T-helper 22 cell (primary cell): ENCODE results near the gene LAPTM5.
"Not testable (repeated sequence)": the region's sequence is repeated elsewhere in the genome, so short reads cannot be mapped to it uniquely, and the experiment has no call there.

Experiments used
- DNase-seq: peaks from one replicate; pipeline ENCODE4 v3.0.0-alpha.2; 2020; ENCODE audit warnings: low read depth

LAPTM5 gene

GRCh38 chr1:30693822-30694221 lies 63.8 kb downstream of the LAPTM5 start:
- DNase-seq: no peak

DNA sequence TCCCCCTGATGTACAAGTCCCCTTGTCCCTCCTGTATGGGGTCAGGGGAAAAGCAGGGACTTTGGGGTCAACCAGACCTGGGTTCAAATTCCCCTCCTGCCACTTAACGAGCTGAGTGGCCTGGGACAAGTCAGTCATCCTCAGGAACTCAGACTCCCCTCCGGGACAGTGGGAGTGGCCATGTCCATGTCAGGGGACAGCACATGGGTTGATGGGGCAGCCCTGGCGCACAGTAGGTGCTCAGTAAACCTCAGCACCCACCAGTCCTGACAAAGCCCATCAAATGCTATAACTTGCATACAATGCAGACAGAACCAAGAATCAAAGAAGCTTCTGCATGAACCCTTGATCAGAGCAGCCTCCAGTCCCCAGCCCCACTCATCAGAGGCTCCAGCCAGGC lies 64.2 kb downstream of the LAPTM5 start:
- DNase-seq: no peak

DNA sequence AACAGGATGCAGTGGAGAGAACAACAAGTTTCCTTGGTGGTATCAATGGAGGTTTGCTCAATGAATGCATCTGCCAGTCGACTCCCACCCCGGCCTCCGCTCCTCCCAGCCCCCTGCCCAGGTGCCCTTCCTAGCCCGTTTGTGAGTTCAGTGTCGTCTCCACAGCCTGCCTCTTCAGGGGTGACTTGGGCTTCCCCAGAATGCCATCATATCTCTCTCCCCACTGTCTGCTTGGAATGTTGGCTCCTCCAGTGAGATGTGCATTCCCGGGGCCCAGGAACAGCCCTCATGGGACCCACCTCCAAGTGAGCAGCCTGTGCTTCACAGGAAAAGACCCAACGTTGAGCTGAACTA lies 64.6 kb downstream of the LAPTM5 start:
- no peak for DNase-seq

DNA sequence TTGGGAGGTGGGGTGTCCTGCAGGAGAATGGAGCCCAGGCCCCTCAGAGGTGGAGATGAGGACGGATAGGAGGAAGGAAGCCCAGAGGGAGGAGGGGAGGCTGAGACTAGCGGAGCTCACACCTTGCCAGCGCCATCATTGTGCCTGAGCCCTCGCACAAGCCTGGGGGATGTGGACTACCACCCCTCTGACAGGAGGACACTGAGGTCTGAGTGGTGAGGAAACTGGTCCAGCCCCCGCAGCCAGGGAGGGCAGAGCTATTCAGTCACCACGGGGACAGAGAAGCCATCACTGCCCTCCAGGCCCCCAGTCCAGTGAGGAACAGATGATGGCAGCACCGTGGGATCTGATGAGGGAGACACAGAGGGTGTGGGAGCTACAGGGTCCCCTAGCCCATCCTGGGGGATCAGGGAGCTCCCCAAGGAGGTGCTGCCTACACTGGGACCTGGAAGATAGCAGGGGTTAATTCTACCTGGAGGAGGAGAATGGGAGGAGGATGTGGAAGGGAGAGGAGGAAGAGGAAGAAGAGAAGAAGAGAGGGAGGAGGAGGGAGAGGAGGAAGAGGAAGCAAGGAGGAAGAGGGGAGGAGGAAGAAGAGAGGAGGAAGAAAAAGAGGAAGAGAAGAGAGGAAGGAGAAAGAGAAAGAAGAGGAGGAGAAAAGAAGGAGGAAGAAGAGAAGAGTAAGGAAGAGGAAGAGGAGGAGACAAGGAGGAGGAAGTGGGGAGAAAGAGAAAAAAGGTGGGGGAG lies 65.2 kb downstream of the LAPTM5 start:
- DNase-seq: no peak

DNA sequence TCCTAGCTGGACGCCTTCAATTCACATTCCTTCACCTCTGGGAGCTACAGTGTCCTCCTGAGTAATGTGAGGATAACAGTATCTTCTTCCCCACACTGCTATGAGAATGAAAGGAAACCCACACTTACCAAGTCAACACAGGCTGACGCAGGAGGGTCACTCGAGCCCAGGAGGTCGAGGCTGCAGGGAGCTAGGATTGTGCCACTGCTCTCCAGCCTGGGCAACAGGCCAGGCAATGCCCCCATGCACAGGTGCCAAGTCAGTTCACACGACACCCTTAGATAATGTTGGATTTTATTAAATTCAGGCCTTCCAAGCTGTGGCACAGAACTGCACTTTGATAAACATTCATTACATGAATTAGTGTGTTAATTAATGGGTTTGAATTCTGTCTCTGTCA lies 66.1 kb downstream of the LAPTM5 start:
- no peak for DNase-seq

DNA sequence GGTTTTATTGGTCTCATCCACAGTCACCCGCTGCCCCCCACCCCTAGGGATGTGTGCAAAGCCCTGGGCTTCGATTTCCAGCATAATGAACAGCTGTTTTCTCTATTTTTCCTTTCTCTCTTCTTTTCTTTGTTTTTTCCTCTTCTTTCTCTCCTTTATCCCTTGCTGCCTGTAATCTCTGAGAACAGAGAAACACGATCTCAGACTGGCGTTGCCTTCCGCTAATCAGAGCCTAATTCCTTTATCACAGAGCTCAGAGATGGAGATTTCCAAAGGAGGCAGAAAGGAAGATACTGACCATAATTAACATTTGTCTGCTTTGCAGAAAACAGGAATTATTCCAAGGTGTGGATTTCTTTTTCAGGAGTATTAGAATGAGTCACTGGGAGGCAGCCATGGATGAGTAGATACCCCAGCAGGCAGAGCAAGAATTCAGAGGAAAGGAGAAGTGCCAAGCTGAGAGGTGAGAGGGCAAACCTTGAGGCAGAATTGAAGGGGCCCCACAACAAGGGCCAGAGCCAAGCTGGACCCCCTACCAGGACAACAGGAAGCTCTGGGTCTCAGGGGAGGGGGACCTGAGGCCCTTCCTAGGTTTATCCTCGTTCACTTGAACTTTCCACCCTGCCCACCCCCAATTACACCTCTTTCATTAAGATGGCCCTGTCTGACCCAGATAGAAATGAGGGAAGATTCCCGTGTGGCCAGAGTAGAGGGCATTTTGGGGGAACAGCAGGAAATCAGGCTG lies 67.5 kb downstream of the LAPTM5 start:
- no peak for DNase-seq

DNA sequence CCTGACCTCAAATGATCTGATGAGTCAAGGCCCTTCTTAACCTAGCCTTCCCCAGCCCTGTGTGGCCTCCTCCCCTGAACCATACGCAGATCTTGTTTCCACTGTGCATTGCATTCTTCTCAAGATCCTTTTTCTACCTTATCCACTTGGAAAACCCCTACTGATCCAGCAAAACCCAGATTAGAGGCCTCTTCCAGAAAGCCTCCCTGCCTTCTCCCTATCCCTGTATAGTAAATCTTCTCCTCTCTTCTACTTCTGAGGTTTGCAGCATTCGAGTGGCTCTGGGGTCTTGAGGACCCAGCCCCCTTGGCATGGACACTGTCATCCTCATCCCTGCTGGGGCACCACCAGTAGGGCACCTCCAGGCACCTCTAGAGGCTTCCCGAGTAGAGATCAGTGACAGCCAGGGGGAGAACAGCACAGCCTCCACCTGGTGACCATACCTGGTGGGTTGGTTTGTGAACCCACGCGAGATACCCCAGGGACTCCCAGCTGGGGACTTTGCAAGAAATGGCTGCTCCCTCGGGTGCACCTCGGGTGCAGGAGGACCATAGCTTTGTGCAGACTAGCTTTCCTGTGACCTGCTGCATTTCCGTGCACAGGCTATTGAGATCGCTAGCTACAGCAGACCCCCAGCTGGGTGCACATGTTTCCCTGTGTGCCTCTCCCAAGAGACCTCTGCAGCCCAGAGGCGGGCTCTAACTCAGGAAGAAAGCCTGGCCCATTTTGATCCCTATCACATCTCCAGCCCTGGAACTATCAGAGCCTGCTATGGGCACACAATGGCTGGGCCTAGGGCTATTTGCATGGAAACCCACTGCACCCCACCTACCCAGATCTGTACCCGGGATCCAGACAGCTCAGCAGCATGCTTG lies 68.4 kb downstream of the LAPTM5 start:
- DNase-seq: no peak

DNA sequence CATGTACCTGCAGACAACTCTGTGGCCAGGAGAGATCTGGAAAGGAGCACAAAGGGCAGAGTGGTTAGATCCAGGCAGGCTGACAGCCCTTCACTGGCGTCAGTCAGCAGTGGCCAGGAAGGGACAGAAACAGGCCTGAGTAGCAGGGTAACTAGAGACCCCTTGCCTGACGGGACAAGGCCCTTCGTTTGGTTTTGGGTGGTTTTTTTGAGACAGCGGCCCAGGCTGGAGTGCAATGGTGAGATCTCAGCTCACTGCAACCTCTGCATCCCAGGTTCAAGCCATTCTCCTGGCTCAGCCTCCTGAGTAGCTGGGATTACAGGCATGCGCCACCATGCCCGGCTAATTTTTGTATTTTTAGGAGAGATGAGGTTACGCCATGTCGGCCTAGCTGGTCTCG lies 69.1 kb downstream of the LAPTM5 start:
- DNase-seq: not testable (repeated sequence)

DNA sequence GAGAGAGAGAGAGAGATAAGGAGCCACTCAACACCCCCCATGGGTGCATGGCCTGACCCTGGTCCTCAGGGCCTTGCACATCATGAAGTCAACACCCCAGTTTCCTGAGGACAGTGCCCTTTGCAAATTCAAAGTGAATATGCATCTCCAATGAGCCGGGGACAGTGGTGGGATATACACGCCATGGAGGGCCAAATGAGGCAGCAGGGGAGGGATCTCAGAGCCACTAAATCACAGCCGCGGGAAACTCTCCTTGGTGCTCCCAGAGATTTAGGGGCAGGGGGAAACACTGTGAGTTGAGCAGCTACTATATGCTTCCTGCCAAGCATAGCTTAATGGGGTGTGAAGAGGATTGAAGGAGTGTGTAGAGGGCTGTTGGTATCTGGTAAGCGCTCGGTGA lies 69.7 kb downstream of the LAPTM5 start:
- DNase-seq: no peak

DNA sequence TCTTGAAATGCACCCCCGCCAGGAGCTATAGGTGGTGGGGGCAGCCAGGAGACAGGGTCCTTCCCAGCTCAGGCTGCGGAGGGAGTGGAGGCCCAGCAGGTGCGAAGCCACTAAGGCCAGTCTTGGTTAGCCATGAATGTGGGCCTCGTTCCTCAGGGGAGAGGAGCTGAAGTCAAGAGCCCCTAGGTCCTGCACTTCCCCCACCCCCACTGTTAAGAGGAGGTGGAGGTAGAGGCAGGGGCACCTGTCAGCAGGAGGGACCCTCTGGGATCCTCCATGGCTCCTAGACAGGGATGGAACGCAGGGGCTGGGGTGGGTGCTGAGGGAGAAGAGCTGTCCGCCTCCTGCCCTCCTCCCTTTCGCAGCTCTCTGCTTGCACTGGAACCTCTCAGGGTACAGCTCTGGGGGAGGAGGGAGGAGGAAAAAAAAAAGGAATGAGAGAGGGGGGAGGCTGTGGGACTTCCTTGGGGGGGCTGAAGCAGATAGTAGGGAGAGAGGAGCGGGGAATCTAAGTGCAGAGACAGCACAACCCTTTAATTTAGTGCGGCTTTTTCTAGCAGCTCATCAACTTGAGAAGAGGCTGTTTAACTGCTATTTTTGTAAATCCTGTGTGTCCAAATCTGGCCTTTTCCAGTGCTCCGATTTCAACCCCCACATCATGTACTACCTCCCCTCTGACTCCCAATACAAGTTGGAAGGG lies 71.2 kb downstream of the LAPTM5 start:
- no peak for DNase-seq

- DNase-seq: no peak
Observed at GRCh38 chr1:30685796-30686165, 71.8 kb downstream of the LAPTM5 start.

DNA sequence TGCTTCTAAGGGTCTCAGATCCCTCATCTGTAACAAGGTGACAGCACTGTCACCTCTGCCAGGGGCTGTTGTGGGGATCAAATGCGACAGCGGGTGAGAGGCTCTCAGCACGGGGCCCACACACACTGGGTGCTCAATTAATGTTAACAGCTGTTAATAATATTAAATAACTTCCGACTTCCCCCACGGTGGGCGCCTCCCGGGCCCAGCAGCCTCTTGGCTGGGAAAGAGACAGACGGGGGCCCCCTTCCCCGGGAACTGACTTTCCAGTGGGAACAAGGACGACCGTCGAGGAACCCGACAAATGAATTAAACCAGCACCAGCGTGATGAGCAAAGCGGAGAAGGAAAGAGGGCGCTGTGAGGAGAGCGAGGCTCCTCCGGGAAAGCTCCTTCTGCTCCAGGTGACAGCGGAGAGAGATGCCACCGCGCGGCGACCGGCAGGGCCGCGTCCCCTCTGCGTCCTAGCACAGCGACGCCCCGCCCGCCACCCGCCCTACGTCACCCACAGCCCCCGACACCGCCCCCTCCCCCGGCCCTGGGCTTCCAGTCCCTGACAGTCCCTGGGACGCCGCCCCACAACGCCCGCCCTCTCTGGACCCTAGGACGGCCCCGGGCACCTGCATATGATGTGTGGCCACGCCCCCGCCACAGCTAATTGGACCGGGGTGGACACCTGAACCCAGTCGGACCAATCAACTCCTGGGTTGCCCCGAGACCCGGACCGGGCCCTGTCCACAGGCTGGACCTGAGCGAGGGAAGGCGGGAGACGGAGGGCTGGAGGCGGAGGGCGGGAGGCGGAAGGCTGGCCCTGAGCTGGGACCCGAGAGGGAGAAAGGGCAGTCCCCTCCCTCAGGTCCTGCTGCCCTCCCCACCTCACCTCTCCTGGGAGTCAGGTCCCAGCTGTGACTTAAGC lies 72.4 kb downstream of the LAPTM5 start:
- peak; percentile 23 for DNase-seq

DNA sequence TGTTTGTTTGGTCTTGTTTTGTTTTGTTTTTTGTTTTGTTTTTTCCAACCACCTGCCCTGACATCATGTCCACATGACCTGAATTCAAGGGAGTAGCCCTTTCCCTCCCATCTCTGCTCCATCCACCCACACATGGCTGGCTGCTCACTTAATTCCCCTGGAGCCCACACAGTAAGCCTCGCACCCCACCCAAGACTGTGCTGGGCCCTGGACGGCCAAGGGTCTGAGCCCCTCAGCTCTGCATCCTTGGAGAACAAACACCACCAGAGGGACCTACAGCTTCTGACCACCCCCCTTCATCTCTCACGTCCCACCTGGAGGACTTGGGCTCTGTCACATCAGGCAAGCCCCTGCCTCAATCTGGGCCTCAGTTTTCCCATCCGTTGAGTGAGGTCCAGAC lies 73.3 kb downstream of the LAPTM5 start:
- DNase-seq: no peak

DNA sequence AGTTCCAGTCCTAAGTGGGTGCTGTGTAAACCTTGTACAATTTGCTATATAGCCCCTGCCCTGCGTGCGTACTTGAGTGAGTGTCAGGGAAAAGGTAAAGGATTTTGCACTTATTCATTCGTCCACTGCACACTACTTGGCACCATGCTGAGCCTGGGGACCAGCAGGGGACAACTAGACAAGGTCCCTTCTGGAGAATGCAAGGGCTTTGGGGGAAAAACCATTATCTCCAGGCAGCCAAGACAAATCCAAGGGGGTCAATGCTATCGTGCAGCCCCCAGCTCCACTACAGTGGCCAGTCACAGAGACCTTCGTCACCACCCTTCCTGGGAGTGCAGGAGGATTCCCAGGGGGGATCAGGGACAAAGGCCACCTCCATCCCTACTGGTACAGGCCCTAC lies 73.9 kb downstream of the LAPTM5 start:
- DNase-seq: no peak
